Neuronal stem cell (in vitro differentiated cells): ENCODE measurements around the gene APBB1.
A peak's percentile ranks its signal among the peaks of the same experiment; 100 is the strongest.

Experiments
- DNase-seq: peaks from one replicate; pipeline ENCODE4 v3.0.0-alpha.2; 2013; ENCODE audit warnings: low spot score
- H2AFZ ChIP-seq: one replicate; pipeline ENCODE4 v1.6.1; 2013; ENCODE audit warnings: mild to moderate bottlenecking, low read length, inconsistent platforms
- H2AK5ac ChIP-seq: 2 replicates; pipeline ENCODE4 v1.6.1; 2013; ENCODE audit warnings: low read depth, mild to moderate bottlenecking, inconsistent platforms, low read length, moderate library complexity, mixed read lengths
- H2BK120ac ChIP-seq: 2 replicates; pipeline ENCODE4 v1.6.1; 2013; ENCODE audit warnings: low read depth, mild to moderate bottlenecking, inconsistent platforms, low read length, moderate library complexity, mixed read lengths
- H2BK12ac ChIP-seq: one replicate; pipeline ENCODE4 v1.6.1; 2013; ENCODE audit warnings: low read length, inconsistent platforms
- H2BK15ac ChIP-seq: 2 replicates; pipeline ENCODE4 v1.6.1; 2013; ENCODE audit warnings: mild to moderate bottlenecking, low read length, inconsistent platforms, mixed read lengths
- H2BK5ac ChIP-seq: one replicate; pipeline ENCODE4 v1.6.1; 2013; ENCODE audit warnings: inconsistent platforms, mild to moderate bottlenecking, low read length, moderate library complexity
- H3K14ac ChIP-seq: one replicate; pipeline ENCODE4 v1.6.1; 2013; ENCODE audit warnings: low read length, inconsistent platforms
- H3K18ac ChIP-seq: 2 replicates; pipeline ENCODE4 v1.6.1; 2013; ENCODE audit warnings: low read length, inconsistent platforms
- H3K23ac ChIP-seq: 2 replicates; pipeline ENCODE4 v1.6.1; 2013; ENCODE audit warnings: low read depth, mild to moderate bottlenecking, mixed read lengths, low read length, inconsistent platforms; ENCODE audit not compliant: poor library complexity
- H3K27ac ChIP-seq: replicated peaks from 3 replicates; pipeline ENCODE4 v1.5.1; 2013; ENCODE audit warnings: low read length, inconsistent platforms
- H3K27me3 ChIP-seq, 3 experiments: 2 replicates each; pipeline ENCODE4 v1.6.1; 2013; ENCODE audit warnings: low read length in 3 of 3, mild to moderate bottlenecking in 2 of 3, inconsistent platforms in 1 of 3, low read depth in 1 of 3, mixed read lengths in 1 of 3, moderate library complexity in 1 of 3; ENCODE audit not compliant: control insufficient read depth in 3 of 3, insufficient read depth in 3 of 3
- H3K36me3 ChIP-seq, 2 donors: replicated peaks in 1 of 2; 2 replicates each; pipeline ENCODE4 v1.6.1; 2013; ENCODE audit warnings: low read length in 2 of 2; ENCODE audit not compliant: control insufficient read depth in 2 of 2, insufficient read depth in 2 of 2
- H3K4ac ChIP-seq: 2 replicates; pipeline ENCODE4 v1.6.1; 2013; ENCODE audit warnings: inconsistent platforms, mild to moderate bottlenecking, low read length, moderate library complexity
- H3K4me1 ChIP-seq, 2 donors: 1 replicate in 1 of 2; 2 replicates in 1 of 2; pipeline ENCODE4 v1.6.1; 2013; ENCODE audit warnings: low read length in 2 of 2, low read depth in 1 of 2; ENCODE audit not compliant: control insufficient read depth in 2 of 2, insufficient read depth in 1 of 2
- H3K4me2 ChIP-seq: one replicate; pipeline ENCODE4 v1.6.1; 2013; ENCODE audit warnings: mild to moderate bottlenecking, low read length, inconsistent platforms; ENCODE audit not compliant: insufficient read depth, poor library complexity, severe bottlenecking
- H3K4me3 ChIP-seq, 2 donors: 2 replicates each; pipeline ENCODE4 v1.5.1; 2013; ENCODE audit warnings: low read length in 2 of 2, mild to moderate bottlenecking in 2 of 2, inconsistent platforms in 1 of 2, moderate library complexity in 1 of 2
- H3K79me1 ChIP-seq: one replicate; pipeline ENCODE4 v1.6.1; 2013; ENCODE audit warnings: low read depth, mild to moderate bottlenecking, inconsistent platforms, low read length, moderate library complexity
- H3K9ac ChIP-seq: one replicate; pipeline ENCODE4 v1.6.1; 2013; ENCODE audit warnings: mild to moderate bottlenecking, low read depth, low read length, inconsistent platforms; ENCODE audit not compliant: poor library complexity
- H3K9me3 ChIP-seq, 2 donors: replicated peaks in 1 of 2; 2 replicates each; pipeline versions ENCODE3 to v1.6.1; 2013; ENCODE audit warnings: low read length in 2 of 2, mild to moderate bottlenecking in 2 of 2, inconsistent platforms in 1 of 2, low read depth in 1 of 2, mixed read lengths in 1 of 2, moderate library complexity in 1 of 2; ENCODE audit not compliant: control insufficient read depth in 2 of 2, insufficient read depth in 1 of 2
- H4K8ac ChIP-seq: one replicate; pipeline ENCODE4 v1.6.1; 2013; ENCODE audit warnings: low read depth, mild to moderate bottlenecking, inconsistent platforms, low read length, moderate library complexity
- H4K91ac ChIP-seq: one replicate; pipeline ENCODE4 v1.6.1; 2013; ENCODE audit warnings: low read length, low read depth, mild to moderate bottlenecking, inconsistent platforms; ENCODE audit not compliant: poor library complexity
- WGBS, 2 donors: extraction: QIAGEN DNeasy Blood & Tissue Kit; methylation state at CpG; one replicate each; pipeline ENCODE4 v1.1.7; 2013; ENCODE audit warnings: missing lambda C conversion rate in 2 of 2, mixed read lengths in 1 of 2; ENCODE audit not compliant: insufficient read length in 2 of 2, insufficient replicate concordance in 1 of 2; ENCODE audit errors: extremely low coverage in 2 of 2; 5-methylcytosine and 5-hydroxymethylcytosine counted together

The APBB1 gene

GRCh38 chr11:6397636-6398035 lies 21.3 kb downstream of the APBB1 start:
- no peak overlapping the region for H3K4me2 ChIP-seq
- H3K79me1 ChIP-seq, result peaks cover 3% of the 10 kb centered on the region
- no peak overlapping the region for H3K23ac ChIP-seq
- no peak overlapping the region for H3K4me3 ChIP-seq
- no peak overlapping the region for H3K4ac ChIP-seq
- peaks cover 28 to 47% of the 10 kb centered on the region in 2 donors for H3K36me3 ChIP-seq
- WGBS, 2 donors, result no CpG with 5 or more reads among the region's 3 CpGs
- H2BK5ac ChIP-seq, result no peak overlapping the region
- H4K91ac ChIP-seq, result no peak overlapping the region
- H3K27me3 ChIP-seq, result no peaks in the 10 kb centered on the region
- no peak overlapping the region for H4K8ac ChIP-seq
- no peak overlapping the region for H3K27ac ChIP-seq
- H2BK120ac ChIP-seq, result no peak overlapping the region
- no peak overlapping the region for H3K18ac ChIP-seq
- no peak overlapping the region for H3K14ac ChIP-seq
- H3K9me3 ChIP-seq, result no peaks in the 10 kb centered on the region
- no peak overlapping the region for H2AK5ac ChIP-seq
- no peak overlapping the region for H3K9ac ChIP-seq
- no peak overlapping the region for H2AFZ ChIP-seq
- H2BK15ac ChIP-seq, result no peak overlapping the region
- H2BK12ac ChIP-seq, result no peak overlapping the region
- H3K4me1 ChIP-seq, result peaks cover 0 to 17% of the 10 kb centered on the region in 2 donors
- no peak for DNase-seq

- Histone ChIP-seq H2BK15ac (no peak overlapping the region), H3K4me3 (no peak overlapping the region), H3K4me1 (peaks cover 0 to 17% of the 10 kb centered on the region in 2 donors), H3K79me1 (peaks cover 3% of the 10 kb centered on the region), H2AFZ (no peak overlapping the region), H3K14ac (no peak overlapping the region), H4K8ac (no peak overlapping the region), H3K27me3 (no peaks in the 10 kb centered on the region), H3K27ac (no peak overlapping the region), H3K23ac (no peak overlapping the region), H4K91ac (no peak overlapping the region), H3K9ac (no peak overlapping the region), H2AK5ac (no peak overlapping the region), H3K4me2 (no peak overlapping the region), H2BK12ac (no peak overlapping the region), H3K9me3 (no peaks in the 10 kb centered on the region), H2BK120ac (no peak overlapping the region), H3K18ac (no peak overlapping the region), H3K4ac (no peak overlapping the region), H3K36me3 (peaks cover 27 to 45% of the 10 kb centered on the region in 2 donors), H2BK5ac (no peak overlapping the region)
- no CpG with 5 or more reads among the region's 1 CpG for WGBS, 2 donors
- DNase-seq, result no peak
Measured at GRCh38 chr11:6397156-6397555, 21.7 kb downstream of the APBB1 start.

GRCh38 chr11:6395470-6396060 lies 23.3 kb downstream of the APBB1 start:
- no peak overlapping the region for H2AK5ac ChIP-seq
- no peak overlapping the region for H2BK5ac ChIP-seq
- H2BK15ac ChIP-seq, result no peak overlapping the region
- H3K4ac ChIP-seq, result no peak overlapping the region
- no peak overlapping the region for H4K8ac ChIP-seq
- H3K4me1 ChIP-seq, result peaks cover 6 to 21% of the 10 kb centered on the region in 2 donors
- H3K4me2 ChIP-seq, result no peak overlapping the region
- H3K27me3 ChIP-seq, result no peaks in the 10 kb centered on the region
- no peaks in the 10 kb centered on the region for H3K9me3 ChIP-seq
- H2BK120ac ChIP-seq, result no peak overlapping the region
- peaks cover 4% of the 10 kb centered on the region for H3K79me1 ChIP-seq
- H3K23ac ChIP-seq, result no peak overlapping the region
- peak overlapping the region; percentile 34 for H4K91ac ChIP-seq
- no peak overlapping the region for H3K27ac ChIP-seq
- peak overlapping the region; percentile 53 for H3K9ac ChIP-seq
- WGBS, 2 donors, result no CpG with 5 or more reads among the region's 16 CpGs
- peaks cover 16 to 29% of the 10 kb centered on the region in 2 donors for H3K36me3 ChIP-seq
- H2BK12ac ChIP-seq, result no peak overlapping the region
- no peak overlapping the region for H3K18ac ChIP-seq
- no peak overlapping the region for H3K14ac ChIP-seq
- no peak overlapping the region for H2AFZ ChIP-seq
- H3K4me3 ChIP-seq, result no peak overlapping the region
- no peak for DNase-seq

- H3K23ac ChIP-seq, result no peak overlapping the region
- no peak overlapping the region for H3K9ac ChIP-seq
- H2AFZ ChIP-seq, result no peak overlapping the region
- H3K14ac ChIP-seq, result no peak overlapping the region
- no peak overlapping the region for H4K8ac ChIP-seq
- no peak overlapping the region for H4K91ac ChIP-seq
- H3K4me1 ChIP-seq, result peaks cover 9 to 27% of the 10 kb centered on the region in 2 donors
- H3K18ac ChIP-seq, result no peak overlapping the region
- peaks cover 4% of the 10 kb centered on the region for H3K79me1 ChIP-seq
- no peak overlapping the region for H3K4me2 ChIP-seq
- H2BK5ac ChIP-seq, result no peak overlapping the region
- no peak overlapping the region for H3K27ac ChIP-seq
- H2BK15ac ChIP-seq, result no peak overlapping the region
- H2AK5ac ChIP-seq, result no peak overlapping the region
- peaks cover 11 to 23% of the 10 kb centered on the region in 2 donors for H3K36me3 ChIP-seq
- H2BK12ac ChIP-seq, result no peak overlapping the region
- no peak overlapping the region for H2BK120ac ChIP-seq
- DNase-seq, result no peak
- no peak overlapping the region for H3K4ac ChIP-seq
- H3K27me3 ChIP-seq, result no peaks in the 10 kb centered on the region
- no CpG with 5 or more reads among the region's 16 CpGs for WGBS, 2 donors
- no peak overlapping the region for H3K4me3 ChIP-seq
- H3K9me3 ChIP-seq, result no peaks in the 10 kb centered on the region
Measured at GRCh38 chr11:6393989-6394670, 24.8 kb downstream of the APBB1 start.
